Cardiac fibroblast (primary cell): ENCODE results near the gene TRPV6.

Experiments
- DNase-seq, 2 donors: peaks; one replicate each; pipeline versions ENCODE4 v3.0.0 to v3.0.0-alpha.2; 2010; ENCODE audit warnings: low read depth in 2 of 2
- H3K4me3 ChIP-seq, 2 donors: replicated peaks in 1 of 2; 1 replicate in 1 of 2; 2 replicates in 1 of 2; pipeline ENCODE4 v1.5.1; 2011; ENCODE audit warnings: low read depth in 2 of 2, low read length in 2 of 2, mild to moderate bottlenecking in 2 of 2, moderate library complexity in 1 of 2
- CTCF ChIP-seq: IDR thresholded peaks from one replicate; pipeline ENCODE4 v1.5.1; 2011; ENCODE audit warnings: low read depth, mild to moderate bottlenecking, low read length, inconsistent platforms

TRPV6 gene

GRCh38 chr7:142916508-142916907, 31.0 kb upstream of the TRPV6 start:
- no peak for DNase-seq
- no peak for TF ChIP-seq CTCF
- H3K4me3 ChIP-seq: no peak overlapping the region

GRCh38 chr7:142915315-142915714, 29.8 kb upstream of the TRPV6 start:
- no peak for DNase-seq
- no peak for TF ChIP-seq CTCF
- H3K4me3 ChIP-seq: no peak overlapping the region

- no peak for DNase-seq
- no peak for TF ChIP-seq CTCF
- no peak overlapping the region for H3K4me3 ChIP-seq
Observed at GRCh38 chr7:142914121-142914520, 28.6 kb upstream of the TRPV6 start.

GRCh38 chr7:142913566-142913965, 28.0 kb upstream of the TRPV6 start:
- DNase-seq: no peak
- no peak for TF ChIP-seq CTCF
- no peak overlapping the region for H3K4me3 ChIP-seq

GRCh38 chr7:142913051-142913450, 27.5 kb upstream of the TRPV6 start:
- DNase-seq: no peak
- TF ChIP-seq CTCF: no peak
- no peak overlapping the region for H3K4me3 ChIP-seq

- no peak for TF ChIP-seq CTCF
- no peak overlapping the region for H3K4me3 ChIP-seq
- DNase-seq: no peak
Observed at GRCh38 chr7:142910481-142910880, 24.9 kb upstream of the TRPV6 start.

- no peak for TF ChIP-seq CTCF
- no peak for DNase-seq
- no peak overlapping the region for H3K4me3 ChIP-seq
Observed at GRCh38 chr7:142910031-142910433, 24.5 kb upstream of the TRPV6 start.
